NT2/D1 (cell line): ENCODE results near the gene XPR1.

Source experiments
- SUZ12 ChIP-seq: IDR thresholded peaks from 2 replicates; pipeline ENCODE4 v1.6.1; 2011; ENCODE audit not compliant: insufficient read length, insufficient read depth; ENCODE audit errors: extremely low read depth
- YY1 ChIP-seq: IDR thresholded peaks from 2 replicates; pipeline ENCODE4 v1.6.1; 2011; ENCODE audit not compliant: insufficient read length, insufficient read depth
- ZNF274 ChIP-seq: IDR thresholded peaks from 2 replicates; pipeline ENCODE4 v1.6.1; 2011; ENCODE audit warnings: mild to moderate bottlenecking, low read depth, low read length

- no peak for TF ChIP-seq ZNF274
- TF ChIP-seq YY1, result no peak
- TF ChIP-seq SUZ12, result no peak
Observed at GRCh38 chr1:180848191-180848590, 216.4 kb downstream of the XPR1 start.
